Natural killer cell (primary cell): ENCODE measurements around the gene OPHN1. TPM values are rescaled to one million over a fixed set of nuclear protein-coding genes. Genes with fewer than 3 reads are reported as not detected.

Experiments
- ATAC-seq, 3 donors: fragments of 150-1000 bp in 2 of 3; fragments of 200-7000 bp in 1 of 3; cut with Tn5 transposase; 1 replicate in 1 of 3; 2 replicates in 2 of 3; pipeline ENCODE4 v1.10.0; 2021; ENCODE audit warnings: mild to moderate bottlenecking in 2 of 3, moderate library complexity in 2 of 3
- DNase-seq, 2 donors: peaks; one replicate each; pipeline versions ENCODE4 v3.0.0 to v3.0.0-alpha.2; 2013 to 2021; ENCODE audit warnings: mixed read lengths in 1 of 2
- H3K27ac ChIP-seq: one replicate; pipeline ENCODE4 v1.5.1; 2013; ENCODE audit warnings: mild to moderate bottlenecking, low read length
- H3K27me3 ChIP-seq: one replicate; pipeline ENCODE4 v1.6.1; 2013; ENCODE audit warnings: low read length; ENCODE audit not compliant: control insufficient read depth, insufficient read depth
- H3K36me3 ChIP-seq: one replicate; pipeline ENCODE4 v1.6.1; 2013; ENCODE audit warnings: low read length; ENCODE audit not compliant: control insufficient read depth, insufficient read depth
- H3K4me1 ChIP-seq: one replicate; pipeline ENCODE4 v1.6.1; 2013; ENCODE audit warnings: low read length; ENCODE audit not compliant: control insufficient read depth, insufficient read depth
- H3K4me3 ChIP-seq: one replicate; pipeline ENCODE4 v1.5.1; 2013; ENCODE audit warnings: low read length
- H3K9me3 ChIP-seq: one replicate; pipeline ENCODE4 v1.6.1; 2013; ENCODE audit warnings: low read length; ENCODE audit not compliant: control insufficient read depth, insufficient read depth
- H3K27ac Mint-ChIP-seq, 2 donors: one replicate each; pipeline ENCODE4 v1.8.0; 2022; ENCODE audit warnings: mild to moderate bottlenecking in 2 of 2, mixed read lengths in 2 of 2, moderate library complexity in 1 of 2
- H3K27me3 Mint-ChIP-seq, 2 donors: one replicate each; pipeline ENCODE4 v1.8.0; 2022; ENCODE audit warnings: low read depth in 2 of 2, mixed read lengths in 2 of 2
- H3K36me3 Mint-ChIP-seq: one replicate; pipeline ENCODE4 v1.8.0; 2022; ENCODE audit warnings: mixed read lengths
- H3K4me1 Mint-ChIP-seq, 2 donors: one replicate each; pipeline ENCODE4 v1.8.0; 2022; ENCODE audit warnings: mixed read lengths in 2 of 2
- H3K4me3 Mint-ChIP-seq: one replicate; pipeline ENCODE4 v1.8.0; 2022; ENCODE audit warnings: mild to moderate bottlenecking, moderate library complexity, mixed read lengths
- H3K9me3 Mint-ChIP-seq, 2 donors: one replicate each; pipeline ENCODE4 v1.8.0; 2022; ENCODE audit warnings: mixed read lengths in 2 of 2
- CTCF ChIP-seq: fragments of 200-600 bp; IDR thresholded peaks from one replicate; pipeline ENCODE4 v1.8.0; 2022; ENCODE audit warnings: antibody characterized with exemption
- WGBS: methylation state at CpG from one replicate; pipeline ENCODE4 v1.1.7; 2013; ENCODE audit warnings: missing lambda C conversion rate; ENCODE audit not compliant: insufficient coverage; 5-methylcytosine and 5-hydroxymethylcytosine counted together
- intact Hi-C: fragments of 100-400 bp; cut with micrococcal nuclease; formaldehyde crosslinking; loops from one replicate; pipeline ENCODE4 v1.14.2; 2022
- total RNA-seq, 4 donors: library from RNA; stranded (reverse); fragments of 120-200 nt in 1 of 4; gene quantifications; one replicate each; pipeline versions ENCODE4 v1.2.3 to v1.2.4, GENCODE V29; 2013 to 2022

The OPHN1 gene
- total RNA-seq, 3 donors from 2014 or later (not counting 1 experiment from before 2014, with no cell fraction given) = 1.4 to 5.6 (median 3.7) TPM

- H3K9me3 Mint-ChIP-seq = no peaks in the 10 kb centered on the region
- intact Hi-C loops = no loop called here
- TF ChIP-seq CTCF = no peak
- H3K36me3 ChIP-seq = no peaks in the 10 kb centered on the region
- DNase-seq (no peak), ATAC-seq (no peak)
- H3K9me3 ChIP-seq = no peaks in the 10 kb centered on the region
- no peak overlapping the region for H3K27ac Mint-ChIP-seq
- H3K4me1 Mint-ChIP-seq = peaks cover 4 to 5% of the 10 kb centered on the region in 2 donors
- H3K36me3 Mint-ChIP-seq = no peaks in the 10 kb centered on the region
- H3K4me3 ChIP-seq = no peak overlapping the region
- no peak overlapping the region for H3K27ac ChIP-seq
- H3K4me1 ChIP-seq = peaks cover 1% of the 10 kb centered on the region
- H3K4me3 Mint-ChIP-seq = no peak overlapping the region
- H3K27me3 Mint-ChIP-seq = peaks cover 0 to 28% of the 10 kb centered on the region in 2 donors
- 83% methylated on average over 1 of the region's 2 CpGs for WGBS
- H3K27me3 ChIP-seq = no peaks in the 10 kb centered on the region
These were observed 133.4 kb downstream of the OPHN1 start for GRCh38 chrX:68299898-68300297.

GRCh38 chrX:68292471-68292870 is 140.8 kb downstream of the OPHN1 start:
- Mint-ChIP-seq H3K36me3 (no peaks in the 10 kb centered on the region), H3K4me1 (peaks cover 29 to 30% of the 10 kb centered on the region in 2 donors), H3K4me3 (no peak overlapping the region), H3K27me3 (peaks cover 0 to 11% of the 10 kb centered on the region in 2 donors), H3K27ac (no peak overlapping the region), H3K9me3 (no peaks in the 10 kb centered on the region)
- intact Hi-C loops = no loop called here
- no peak for TF ChIP-seq CTCF
- no peak for ATAC-seq
- H3K4me3 ChIP-seq = no peak overlapping the region
- no peaks in the 10 kb centered on the region for H3K4me1 ChIP-seq
- 93% methylated on average over 3 of the region's 3 CpGs for WGBS
- no peaks in the 10 kb centered on the region for H3K27me3 ChIP-seq
- no peak for DNase-seq
- H3K27ac ChIP-seq = no peak overlapping the region
- no peaks in the 10 kb centered on the region for H3K36me3 ChIP-seq
- H3K9me3 ChIP-seq = no peaks in the 10 kb centered on the region

GRCh38 chrX:68288127-68288526 is 145.2 kb downstream of the OPHN1 start:
- Histone ChIP-seq H3K4me3 (no peak overlapping the region), H3K27ac (no peak overlapping the region), H3K4me1 (peaks cover 9% of the 10 kb centered on the region), H3K36me3 (no peaks in the 10 kb centered on the region), H3K27me3 (no peaks in the 10 kb centered on the region), H3K9me3 (no peaks in the 10 kb centered on the region)
- peaks cover 0 to 3% of the 10 kb centered on the region in 2 donors for H3K9me3 Mint-ChIP-seq
- no peaks in the 10 kb centered on the region for H3K36me3 Mint-ChIP-seq
- H3K4me1 Mint-ChIP-seq = peaks cover 63 to 66% of the 10 kb centered on the region in 2 donors
- H3K27ac Mint-ChIP-seq = peak overlapping the region; percentile 77 to 87
- TF ChIP-seq CTCF = no peak
- intact Hi-C loops = loop anchor here (5.0 kb wide), 1 partner anchor 154 kb away; no protein-coding TSS in a partner anchor
- DNase-seq (no peak), ATAC-seq (no peak)
- H3K27me3 Mint-ChIP-seq = peaks cover 0 to 17% of the 10 kb centered on the region in 2 donors
- H3K4me3 Mint-ChIP-seq = peak overlapping the region; percentile 71

GRCh38 chrX:68287419-68287818 is 145.9 kb downstream of the OPHN1 start:
- peak; percentile 81 to 90 (median 89) for ATAC-seq
- Histone ChIP-seq H3K27ac (no peak overlapping the region), H3K27me3 (no peaks in the 10 kb centered on the region), H3K9me3 (no peaks in the 10 kb centered on the region), H3K4me3 (no peak overlapping the region), H3K36me3 (no peaks in the 10 kb centered on the region), H3K4me1 (peaks cover 12% of the 10 kb centered on the region)
- Mint-ChIP-seq H3K4me1 (peaks cover 61 to 73% of the 10 kb centered on the region in 2 donors), H3K9me3 (peaks cover 0 to 3% of the 10 kb centered on the region in 2 donors), H3K36me3 (no peaks in the 10 kb centered on the region), H3K27ac (peak overlapping the region; percentile 77 to 87), H3K27me3 (peaks cover 0 to 17% of the 10 kb centered on the region in 2 donors), H3K4me3 (peak overlapping the region; percentile 71)
- TF ChIP-seq CTCF = no peak
- intact Hi-C loops = loop anchor here (2.0 to 5.0 kb wide), 2 partner anchors 17 to 155 kb away; no protein-coding TSS in a partner anchor
- WGBS = no CpG with 5 or more reads among the region's 3 CpGs
- DNase-seq = no peak
